Tibial artery (tissue), 4 donors: ENCODE results near the gene C19orf67.

ENCODE experiments used
- DNase-seq, 2 donors: peaks; one replicate each; pipeline ENCODE4 v3.0.0-alpha.2; 2019
- H3K27ac ChIP-seq, 2 donors: fragments of 200-600 bp; sonication (generic) in 1 of 2; 1 replicate in 1 of 2; 2 replicates in 1 of 2; pipeline ENCODE4 v1.5.1; 2018 to 2019; ENCODE audit warnings: mild to moderate bottlenecking in 1 of 2
- H3K27me3 ChIP-seq, 2 donors: fragments of 200-600 bp; sonication (generic) in 1 of 2; one replicate each; pipeline versions ENCODE4 v1.5.1 to v1.6.0; 2016 to 2019
- H3K36me3 ChIP-seq, 3 donors: fragments of 200-600 bp; sonication (generic) in 2 of 3; one replicate each; pipeline ENCODE4 v1.5.1; 2016 to 2019; ENCODE audit warnings: mild to moderate bottlenecking in 2 of 3
- H3K4me1 ChIP-seq, 4 donors: fragments of 200-600 bp; sonication (generic) in 2 of 4; 1 replicate in 3 of 4; 2 replicates in 1 of 4; pipeline ENCODE4 v1.5.1; 2016 to 2019
- H3K4me3 ChIP-seq, 2 donors: fragments of 200-600 bp; sonication (generic) in 1 of 2; 1 replicate in 1 of 2; 2 replicates in 1 of 2; pipeline ENCODE4 v1.5.1; 2018 to 2019; ENCODE audit warnings: mild to moderate bottlenecking in 2 of 2
- H3K9me3 ChIP-seq, 3 donors: fragments of 200-600 bp; sonication (generic) in 1 of 3; one replicate each; pipeline ENCODE4 v1.5.1; 2016 to 2019
- CTCF ChIP-seq, 2 experiments: fragments of 200-600 bp in 1 of 2; fragments of 450-650 bp in 1 of 2; IDR thresholded peaks; one replicate each; pipeline ENCODE4 v1.5.1; 2017 to 2019; ENCODE audit warnings: antibody characterized with exemption in 2 of 2, mild to moderate bottlenecking in 1 of 2, moderate library complexity in 1 of 2
- intact Hi-C: fragments of 100-400 bp; cut with DNase I; formaldehyde crosslinking; loops from one replicate; pipeline ENCODE4 v1.15.0; 2023; ENCODE audit warnings: low total_unique reads

C19orf67 gene

GRCh38 chr19:14062558-14062855, 23.1 kb downstream of the C19orf67 start:
- Histone ChIP-seq H3K4me1 (peaks cover 0 to 13% (median 6%) of the 10 kb centered on the region in 4 donors), H3K27me3 (peaks cover 0 to 62% of the 10 kb centered on the region in 2 donors), H3K36me3 (no peaks in the 10 kb centered on the region), H3K4me3 (no peak overlapping the region), H3K9me3 (no peaks in the 10 kb centered on the region), H3K27ac (no peak overlapping the region)
- intact Hi-C loops, result no loop called here
- TF ChIP-seq CTCF (IDR thresholded peaks at IDR 0.05), result no peak
- no peak for DNase-seq

GRCh38 chr19:14061751-14062557, 23.6 kb downstream of the C19orf67 start, which contains the start of gene PALM3:
TSS of gene PALM3 (minus strand) at chr19:14062076. CDS start at chr19:14061980, 96 bp downstream.
- intact Hi-C loops, result no loop called here
- Histone ChIP-seq H3K9me3 (no peaks in the 10 kb centered on the region), H3K27me3 (peaks cover 0 to 67% of the 10 kb centered on the region in 2 donors), H3K4me3 (no peak within 1 kb of the TSS), H3K27ac (no peak within 1 kb of the TSS), H3K36me3 (no peaks in the 10 kb centered on the region), H3K4me1 (peaks cover 0 to 18% (median 9%) of the 10 kb centered on the region in 4 donors)
- no peak for DNase-seq
- no peak for TF ChIP-seq CTCF (IDR thresholded peaks at IDR 0.05)

GRCh38 chr19:14061081-14061749, 24.4 kb downstream of the C19orf67 start:
- Histone ChIP-seq H3K4me1 (peaks cover 0 to 20% (median 10%) of the 10 kb centered on the region in 4 donors), H3K36me3 (no peaks in the 10 kb centered on the region), H3K27ac (no peak overlapping the region), H3K4me3 (no peak overlapping the region), H3K9me3 (no peaks in the 10 kb centered on the region), H3K27me3 (peaks cover 0 to 68% of the 10 kb centered on the region in 2 donors)
- TF ChIP-seq CTCF (IDR thresholded peaks at IDR 0.05), result no peak
- intact Hi-C loops, result no loop called here
- no peak for DNase-seq

- TF ChIP-seq CTCF (IDR thresholded peaks at IDR 0.05), result no peak
- Histone ChIP-seq H3K27ac (no peak overlapping the region), H3K4me1 (peaks cover 0 to 20% (median 10%) of the 10 kb centered on the region in 4 donors), H3K27me3 (peaks cover 0 to 68% of the 10 kb centered on the region in 2 donors), H3K4me3 (no peak overlapping the region), H3K36me3 (no peaks in the 10 kb centered on the region), H3K9me3 (no peaks in the 10 kb centered on the region)
- DNase-seq, result no peak
- intact Hi-C loops, result loop anchor here (10.0 kb wide), 1 partner anchor 465 kb away; no protein-coding TSS in a partner anchor
Observed at GRCh38 chr19:14059652-14060155, 25.9 kb downstream of the C19orf67 start.

GRCh38 chr19:14059093-14059480, 26.5 kb downstream of the C19orf67 start:
- H3K36me3 ChIP-seq, result no peaks in the 10 kb centered on the region
- peak in 1 of 2 experiments; percentile 26 for TF ChIP-seq CTCF (IDR thresholded peaks at IDR 0.05)
- intact Hi-C loops, result loop anchor here (10.0 kb wide), 1 partner anchor 464 kb away; no protein-coding TSS in a partner anchor
- H3K4me3 ChIP-seq, result no peak overlapping the region
- no peak for DNase-seq
- H3K4me1 ChIP-seq, result peaks cover 0 to 20% (median 10%) of the 10 kb centered on the region in 4 donors
- H3K9me3 ChIP-seq, result no peaks in the 10 kb centered on the region
- H3K27ac ChIP-seq, result no peak overlapping the region
- peaks cover 0 to 65% of the 10 kb centered on the region in 2 donors for H3K27me3 ChIP-seq
